Measurements from ENCODE around the gene CLPTM1L. TPM values are rescaled to one million over a fixed set of nuclear protein-coding genes. Genes with fewer than 3 reads are reported as not detected.
A peak's percentile ranks its signal among the peaks of the same experiment; 100 is the strongest.

The CLPTM1L gene
- total and polyA plus RNA-seq, 9 of the 15 experiments (the other 6 are each of a cell fraction or from before 2014, with no cell fraction given), result 3.5 to 217 (median 177) TPM

DNA sequence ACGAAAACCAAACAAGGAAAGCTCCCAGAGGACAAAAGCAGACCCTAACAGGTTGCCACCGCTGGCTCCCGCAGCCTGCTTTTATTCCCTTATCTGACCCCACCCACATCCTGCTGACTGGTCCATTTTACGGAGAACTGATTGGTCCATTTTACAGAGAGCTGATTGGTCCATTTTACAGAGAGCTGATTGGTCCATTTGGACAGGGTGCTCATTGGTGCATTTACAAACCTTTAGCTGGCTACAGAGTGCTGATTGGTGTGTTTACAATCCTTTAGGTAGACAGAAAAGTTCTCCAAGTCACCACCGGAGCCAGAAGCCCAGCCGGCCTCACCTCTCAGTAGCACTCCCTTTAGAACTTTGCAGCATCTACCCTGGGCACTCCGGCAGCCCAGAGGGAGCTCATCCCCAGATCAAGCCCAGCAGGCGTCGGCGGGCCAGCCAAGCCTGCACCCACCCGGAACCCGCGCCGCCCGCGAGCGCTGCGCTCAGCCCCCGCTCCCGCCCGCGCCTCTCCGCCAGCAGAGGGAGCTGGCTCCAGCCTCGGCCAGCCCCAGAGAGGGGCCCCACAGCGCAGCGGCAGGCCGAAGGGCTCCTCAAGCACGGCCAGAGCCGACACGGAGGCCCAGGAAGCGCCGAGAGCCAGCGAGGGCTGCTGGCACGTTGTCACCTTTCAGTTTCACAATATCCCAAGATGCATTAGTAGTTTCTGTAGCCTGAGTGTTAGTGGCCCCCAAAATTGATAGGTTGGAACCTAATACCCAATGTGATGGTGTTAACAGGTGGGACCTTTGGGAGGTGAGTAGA, 35.3 kb upstream of the CLPTM1L start (continued):
- TF ChIP-seq, protein P1, sequence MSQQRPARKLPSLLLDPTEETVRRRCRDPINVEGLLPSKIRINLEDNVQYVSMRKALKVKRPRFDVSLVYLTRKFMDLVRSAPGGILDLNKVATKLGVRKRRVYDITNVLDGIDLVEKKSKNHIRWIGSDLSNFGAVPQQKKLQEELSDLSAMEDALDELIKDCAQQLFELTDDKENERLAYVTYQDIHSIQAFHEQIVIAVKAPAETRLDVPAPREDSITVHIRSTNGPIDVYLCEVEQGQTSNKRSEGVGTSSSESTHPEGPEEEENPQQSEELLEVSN (IDR thresholded peaks at IDR 0.05; ENCODE audit: borderline replicate concordance in 1 of 2, extremely low read depth in 1 of 2, insufficient read depth in 1 of 2, insufficient read length in 1 of 2, low read depth in 1 of 2, low read length in 1 of 2, poor library complexity in 1 of 2, severe bottlenecking in 1 of 2), result peak in 1 of 2 experiments; percentile 48
- TF ChIP-seq ZNF766 (CRISPR knock-in tag; conservative IDR thresholded peaks at IDR 0.05), result no peak
- TF ChIP-seq, protein P2, sequence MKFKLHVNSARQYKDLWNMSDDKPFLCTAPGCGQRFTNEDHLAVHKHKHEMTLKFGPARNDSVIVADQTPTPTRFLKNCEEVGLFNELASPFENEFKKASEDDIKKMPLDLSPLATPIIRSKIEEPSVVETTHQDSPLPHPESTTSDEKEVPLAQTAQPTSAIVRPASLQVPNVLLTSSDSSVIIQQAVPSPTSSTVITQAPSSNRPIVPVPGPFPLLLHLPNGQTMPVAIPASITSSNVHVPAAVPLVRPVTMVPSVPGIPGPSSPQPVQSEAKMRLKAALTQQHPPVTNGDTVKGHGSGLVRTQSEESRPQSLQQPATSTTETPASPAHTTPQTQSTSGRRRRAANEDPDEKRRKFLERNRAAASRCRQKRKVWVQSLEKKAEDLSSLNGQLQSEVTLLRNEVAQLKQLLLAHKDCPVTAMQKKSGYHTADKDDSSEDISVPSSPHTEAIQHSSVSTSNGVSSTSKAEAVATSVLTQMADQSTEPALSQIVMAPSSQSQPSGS (CRISPR knock-in tag; IDR thresholded peaks at IDR 0.05), result no peak
- peak; percentile 81 to 87 for TF ChIP-seq MAZ (CRISPR knock-in tag; conservative IDR thresholded peaks at IDR 0.05 in 1 of 2, IDR thresholded peaks at IDR 0.05 in 1 of 2)
- peak; percentile 25; the same call in 1 of the 2 replicates for TF ChIP-seq CTBP1 (IDR thresholded peaks at IDR 0.05; ENCODE audit: borderline replicate concordance)
- TF ChIP-seq, protein P3, sequence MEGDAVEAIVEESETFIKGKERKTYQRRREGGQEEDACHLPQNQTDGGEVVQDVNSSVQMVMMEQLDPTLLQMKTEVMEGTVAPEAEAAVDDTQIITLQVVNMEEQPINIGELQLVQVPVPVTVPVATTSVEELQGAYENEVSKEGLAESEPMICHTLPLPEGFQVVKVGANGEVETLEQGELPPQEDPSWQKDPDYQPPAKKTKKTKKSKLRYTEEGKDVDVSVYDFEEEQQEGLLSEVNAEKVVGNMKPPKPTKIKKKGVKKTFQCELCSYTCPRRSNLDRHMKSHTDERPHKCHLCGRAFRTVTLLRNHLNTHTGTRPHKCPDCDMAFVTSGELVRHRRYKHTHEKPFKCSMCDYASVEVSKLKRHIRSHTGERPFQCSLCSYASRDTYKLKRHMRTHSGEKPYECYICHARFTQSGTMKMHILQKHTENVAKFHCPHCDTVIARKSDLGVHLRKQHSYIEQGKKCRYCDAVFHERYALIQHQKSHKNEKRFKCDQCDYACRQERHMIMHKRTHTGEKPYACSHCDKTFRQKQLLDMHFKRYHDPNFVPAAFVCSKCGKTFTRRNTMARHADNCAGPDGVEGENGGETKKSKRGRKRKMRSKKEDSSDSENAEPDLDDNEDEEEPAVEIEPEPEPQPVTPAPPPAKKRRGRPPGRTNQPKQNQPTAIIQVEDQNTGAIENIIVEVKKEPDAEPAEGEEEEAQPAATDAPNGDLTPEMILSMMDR (IDR thresholded peaks at IDR 0.05 in 2 of 3, conservative IDR thresholded peaks at IDR 0.05 in 1 of 3; ENCODE audit: insufficient read depth in 2 of 3, low read depth in 1 of 3, low read length in 3 of 3), result peak; percentile 64 to 97 (median 78)
- TF ChIP-seq NFYB (IDR thresholded peaks at IDR 0.05; ENCODE audit: extremely low read depth, insufficient read length), result peak; percentile 42
- TF ChIP-seq, protein P4, sequence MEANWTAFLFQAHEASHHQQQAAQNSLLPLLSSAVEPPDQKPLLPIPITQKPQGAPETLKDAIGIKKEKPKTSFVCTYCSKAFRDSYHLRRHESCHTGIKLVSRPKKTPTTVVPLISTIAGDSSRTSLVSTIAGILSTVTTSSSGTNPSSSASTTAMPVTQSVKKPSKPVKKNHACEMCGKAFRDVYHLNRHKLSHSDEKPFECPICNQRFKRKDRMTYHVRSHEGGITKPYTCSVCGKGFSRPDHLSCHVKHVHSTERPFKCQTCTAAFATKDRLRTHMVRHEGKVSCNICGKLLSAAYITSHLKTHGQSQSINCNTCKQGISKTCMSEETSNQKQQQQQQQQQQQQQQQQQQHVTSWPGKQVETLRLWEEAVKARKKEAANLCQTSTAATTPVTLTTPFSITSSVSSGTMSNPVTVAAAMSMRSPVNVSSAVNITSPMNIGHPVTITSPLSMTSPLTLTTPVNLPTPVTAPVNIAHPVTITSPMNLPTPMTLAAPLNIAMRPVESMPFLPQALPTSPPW (CRISPR knock-in tag; IDR thresholded peaks at IDR 0.05), result peak; percentile 39; the same call in 1 of the 2 replicates
- TF ChIP-seq NONO (IDR thresholded peaks at IDR 0.05; ENCODE audit: low read depth in 2 of 2, low read length in 1 of 2), result peak in 1 of 2 experiments; percentile 27; a peak in 1 of 4 replicates
- peak; percentile 86 for TF ChIP-seq RB1 (IDR thresholded peaks at IDR 0.05; ENCODE audit: low read depth)
- peak; percentile 87 for TF ChIP-seq C11orf30 (IDR thresholded peaks at IDR 0.05; ENCODE audit: low read depth)
- TF ChIP-seq DNMT1 (IDR thresholded peaks at IDR 0.05), result no peak
- TF ChIP-seq, protein P5, sequence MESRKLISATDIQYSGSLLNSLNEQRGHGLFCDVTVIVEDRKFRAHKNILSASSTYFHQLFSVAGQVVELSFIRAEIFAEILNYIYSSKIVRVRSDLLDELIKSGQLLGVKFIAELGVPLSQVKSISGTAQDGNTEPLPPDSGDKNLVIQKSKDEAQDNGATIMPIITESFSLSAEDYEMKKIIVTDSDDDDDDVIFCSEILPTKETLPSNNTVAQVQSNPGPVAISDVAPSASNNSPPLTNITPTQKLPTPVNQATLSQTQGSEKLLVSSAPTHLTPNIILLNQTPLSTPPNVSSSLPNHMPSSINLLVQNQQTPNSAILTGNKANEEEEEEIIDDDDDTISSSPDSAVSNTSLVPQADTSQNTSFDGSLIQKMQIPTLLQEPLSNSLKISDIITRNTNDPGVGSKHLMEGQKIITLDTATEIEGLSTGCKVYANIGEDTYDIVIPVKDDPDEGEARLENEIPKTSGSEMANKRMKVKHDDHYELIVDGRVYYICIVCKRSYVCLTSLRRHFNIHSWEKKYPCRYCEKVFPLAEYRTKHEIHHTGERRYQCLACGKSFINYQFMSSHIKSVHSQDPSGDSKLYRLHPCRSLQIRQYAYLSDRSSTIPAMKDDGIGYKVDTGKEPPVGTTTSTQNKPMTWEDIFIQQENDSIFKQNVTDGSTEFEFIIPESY (CRISPR knock-in tag; IDR thresholded peaks at IDR 0.05), result peak; percentile 69; the same call in 1 of the 2 replicates
- no peak for TF ChIP-seq BRCA1 (IDR thresholded peaks at IDR 0.05)
- TF ChIP-seq BRCA1 (CRISPR knock-in tag; IDR thresholded peaks at IDR 0.05), result no peak

All from K562 (cell line).